ENCODE results near the gene CRYBG2.

The CRYBG2 gene

DNA sequence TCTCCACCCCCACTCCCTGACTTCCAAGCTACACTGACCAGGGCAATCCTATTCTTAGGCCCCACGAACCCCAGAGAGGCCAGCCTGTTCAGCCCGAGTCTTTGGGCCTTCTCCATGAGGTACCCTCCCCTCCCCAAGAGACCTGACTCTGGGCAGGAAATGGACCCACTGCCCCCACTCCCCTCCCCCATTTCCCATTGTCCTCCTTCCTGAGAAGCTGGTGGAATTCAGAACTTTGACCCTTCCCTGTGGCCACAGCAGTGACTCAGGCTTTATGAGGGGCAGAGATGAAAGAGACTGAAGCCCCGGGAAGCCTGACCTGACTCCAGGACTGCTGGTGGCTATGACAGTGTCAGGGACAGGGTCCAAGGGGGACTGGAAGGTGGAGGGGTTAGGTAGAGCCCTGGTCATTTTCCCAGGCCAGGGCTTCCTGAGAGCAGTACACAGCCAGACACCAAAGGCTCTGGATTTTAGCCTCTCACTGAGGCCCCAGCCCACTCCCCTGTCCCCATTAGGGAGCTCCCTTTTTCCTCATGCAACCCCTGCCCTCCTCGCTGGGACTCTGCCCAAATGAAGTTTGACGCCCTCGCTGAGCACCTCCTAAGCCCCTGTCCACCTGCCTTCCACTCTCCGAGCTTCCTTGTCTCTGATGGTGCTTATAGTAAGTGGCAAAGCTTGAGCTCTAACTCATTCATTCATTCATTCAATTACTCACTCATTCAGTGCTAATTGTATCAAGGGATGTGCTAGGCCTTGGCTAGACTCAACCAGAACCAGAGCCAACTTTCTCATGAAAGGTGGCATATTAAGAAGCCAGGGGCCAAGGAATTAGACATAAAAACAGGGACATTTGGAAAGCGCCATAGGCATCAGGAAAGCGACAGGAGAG, 3.0 kb downstream of the CRYBG2 start:
- TF ChIP-seq, protein P1, sequence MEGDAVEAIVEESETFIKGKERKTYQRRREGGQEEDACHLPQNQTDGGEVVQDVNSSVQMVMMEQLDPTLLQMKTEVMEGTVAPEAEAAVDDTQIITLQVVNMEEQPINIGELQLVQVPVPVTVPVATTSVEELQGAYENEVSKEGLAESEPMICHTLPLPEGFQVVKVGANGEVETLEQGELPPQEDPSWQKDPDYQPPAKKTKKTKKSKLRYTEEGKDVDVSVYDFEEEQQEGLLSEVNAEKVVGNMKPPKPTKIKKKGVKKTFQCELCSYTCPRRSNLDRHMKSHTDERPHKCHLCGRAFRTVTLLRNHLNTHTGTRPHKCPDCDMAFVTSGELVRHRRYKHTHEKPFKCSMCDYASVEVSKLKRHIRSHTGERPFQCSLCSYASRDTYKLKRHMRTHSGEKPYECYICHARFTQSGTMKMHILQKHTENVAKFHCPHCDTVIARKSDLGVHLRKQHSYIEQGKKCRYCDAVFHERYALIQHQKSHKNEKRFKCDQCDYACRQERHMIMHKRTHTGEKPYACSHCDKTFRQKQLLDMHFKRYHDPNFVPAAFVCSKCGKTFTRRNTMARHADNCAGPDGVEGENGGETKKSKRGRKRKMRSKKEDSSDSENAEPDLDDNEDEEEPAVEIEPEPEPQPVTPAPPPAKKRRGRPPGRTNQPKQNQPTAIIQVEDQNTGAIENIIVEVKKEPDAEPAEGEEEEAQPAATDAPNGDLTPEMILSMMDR (IDR thresholded peaks at IDR 0.05; ENCODE audit: low read depth, low read length, missing control alignments) = no peak
- no peak overlapping the region for H3K4me3 ChIP-seq (ENCODE audit: low read depth, low read length)
- no peak for DNase-seq (ENCODE audit: low read depth)
- in situ Hi-C loops (cut with HindIII; ENCODE audit: low sequenced_read_pairs) = no loop called here

DNA sequence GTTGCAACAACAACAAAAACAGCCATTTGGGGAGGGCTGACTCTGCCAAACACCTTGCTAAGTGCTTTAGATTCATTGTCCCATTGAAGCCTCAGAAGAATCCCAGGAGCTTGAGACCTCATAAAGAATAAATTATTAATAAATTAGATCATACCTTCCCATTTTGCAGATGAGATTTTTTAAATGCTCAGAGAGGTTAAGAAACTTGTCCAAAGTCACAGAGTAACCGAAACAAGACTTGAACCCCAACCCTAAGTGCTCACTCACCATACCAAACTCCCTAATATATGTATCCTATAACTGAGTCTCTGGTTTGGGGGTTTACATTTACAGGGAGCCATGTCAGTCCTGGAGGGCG, 3.6 kb downstream of the CRYBG2 start:
- in situ Hi-C loops (cut with HindIII; ENCODE audit: low sequenced_read_pairs) = no loop called here
- no peak for DNase-seq (ENCODE audit: low read depth)
- TF ChIP-seq, protein P1 (IDR thresholded peaks at IDR 0.05; ENCODE audit: low read depth, low read length, missing control alignments) = no peak
- no peak overlapping the region for H3K4me3 ChIP-seq (ENCODE audit: low read depth, low read length)

DNA sequence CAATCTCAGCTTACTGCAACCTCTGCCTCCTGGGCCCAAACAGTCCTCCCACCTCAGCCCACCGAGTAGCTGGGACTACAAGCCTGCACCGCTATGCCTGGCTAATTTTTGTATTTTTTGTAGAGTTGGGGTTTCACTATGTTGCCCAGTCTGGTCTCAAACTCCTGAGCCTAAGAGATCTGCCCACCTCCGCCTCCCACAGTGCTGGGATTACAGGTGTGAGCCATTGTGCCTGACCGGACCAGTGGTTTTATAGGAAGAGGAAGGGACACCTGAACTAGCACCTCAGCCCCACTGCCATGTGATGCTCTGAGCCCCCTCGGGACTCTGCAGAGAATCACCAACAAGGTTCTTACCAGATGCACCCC, 4.1 kb downstream of the CRYBG2 start:
- TF ChIP-seq, protein P1 (IDR thresholded peaks at IDR 0.05; ENCODE audit: low read depth, low read length, missing control alignments) = no peak
- H3K4me3 ChIP-seq (ENCODE audit: low read depth, low read length) = no peak overlapping the region
- DNase-seq (ENCODE audit: low read depth) = no peak
- in situ Hi-C loops (cut with HindIII; ENCODE audit: low sequenced_read_pairs) = no loop called here

DNA sequence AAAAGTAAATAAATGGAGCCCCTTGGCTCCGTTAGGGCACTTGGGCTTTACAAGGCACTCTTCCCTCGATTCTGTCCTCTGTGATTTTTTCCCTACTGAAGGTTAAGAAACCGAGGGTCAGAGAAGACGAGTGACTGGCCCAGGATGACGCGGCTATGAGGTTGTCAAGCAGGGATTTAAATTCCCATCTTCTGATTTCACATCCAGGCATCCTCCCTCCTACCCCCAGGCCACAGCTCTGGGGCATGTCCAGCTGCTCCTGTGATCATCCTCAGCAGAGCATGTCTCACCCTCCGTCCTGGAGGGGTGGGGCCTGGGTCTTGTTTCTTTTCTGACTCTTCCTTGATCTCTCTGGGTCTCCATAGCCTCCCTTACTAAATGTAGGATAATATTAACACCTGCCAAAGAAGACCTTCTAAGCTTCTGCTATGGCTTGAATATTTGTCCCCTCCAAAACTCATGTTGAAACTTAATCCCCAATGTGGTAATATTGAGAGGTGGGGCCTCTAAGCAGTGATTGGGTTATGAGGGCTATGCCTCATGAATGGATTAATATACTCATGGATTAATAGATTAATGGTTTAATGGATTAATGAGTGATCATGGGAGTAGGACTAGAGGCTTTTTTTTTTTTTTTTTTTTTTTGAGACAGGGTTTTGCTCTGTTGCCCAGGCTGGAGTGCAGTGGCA, 4.6 kb downstream of the CRYBG2 start:
- no peak for DNase-seq (ENCODE audit: low read depth)
- in situ Hi-C loops (cut with HindIII; ENCODE audit: low sequenced_read_pairs) = no loop called here
- TF ChIP-seq, protein P1 (IDR thresholded peaks at IDR 0.05; ENCODE audit: low read depth, low read length, missing control alignments) = no peak
- H3K4me3 ChIP-seq (ENCODE audit: low read depth, low read length) = no peak overlapping the region

DNA sequence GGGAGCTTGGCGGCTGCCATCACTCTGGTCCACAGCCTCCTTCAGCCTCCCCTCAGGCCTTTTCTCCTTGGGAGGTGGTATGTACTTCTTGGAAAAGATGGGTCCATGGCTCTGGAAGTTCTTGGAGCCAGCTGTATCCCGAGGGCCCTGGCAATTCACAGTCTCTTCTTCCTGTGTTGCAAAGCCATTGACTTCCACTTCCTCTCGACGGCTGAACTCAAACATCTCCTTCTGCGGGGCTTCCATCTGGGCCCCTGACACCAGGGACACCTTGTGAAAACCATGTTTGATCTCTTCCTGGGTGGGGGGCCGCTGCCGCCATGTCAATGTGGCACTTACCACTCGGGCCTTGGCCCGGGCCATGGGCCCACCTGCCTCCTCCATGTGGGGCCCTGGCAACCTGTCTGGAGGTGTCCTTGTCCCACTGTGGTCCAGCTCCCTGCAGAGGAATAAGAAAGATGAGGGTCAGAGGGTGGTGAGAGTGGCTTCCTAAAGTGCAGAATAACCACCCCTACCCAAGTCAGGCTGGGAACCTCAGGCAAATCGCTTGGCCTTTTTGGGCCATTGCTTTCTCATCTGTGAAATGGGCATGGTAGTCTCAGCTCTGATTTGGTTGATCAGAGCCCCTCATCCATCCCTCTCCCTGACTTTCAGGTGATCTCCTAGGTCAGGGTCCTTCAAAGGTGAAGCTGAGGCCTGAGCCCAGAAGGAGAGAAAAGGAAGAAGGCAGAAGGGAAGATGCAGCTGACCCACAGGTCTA, 7.5 kb downstream of the CRYBG2 start:
- TF ChIP-seq, protein P1 (IDR thresholded peaks at IDR 0.05; ENCODE audit: low read depth, low read length, missing control alignments) = no peak
- H3K4me3 ChIP-seq (ENCODE audit: low read depth, low read length) = no peak overlapping the region
- no peak for DNase-seq (ENCODE audit: low read depth)
- in situ Hi-C loops (cut with HindIII; ENCODE audit: low sequenced_read_pairs) = no loop called here

DNA sequence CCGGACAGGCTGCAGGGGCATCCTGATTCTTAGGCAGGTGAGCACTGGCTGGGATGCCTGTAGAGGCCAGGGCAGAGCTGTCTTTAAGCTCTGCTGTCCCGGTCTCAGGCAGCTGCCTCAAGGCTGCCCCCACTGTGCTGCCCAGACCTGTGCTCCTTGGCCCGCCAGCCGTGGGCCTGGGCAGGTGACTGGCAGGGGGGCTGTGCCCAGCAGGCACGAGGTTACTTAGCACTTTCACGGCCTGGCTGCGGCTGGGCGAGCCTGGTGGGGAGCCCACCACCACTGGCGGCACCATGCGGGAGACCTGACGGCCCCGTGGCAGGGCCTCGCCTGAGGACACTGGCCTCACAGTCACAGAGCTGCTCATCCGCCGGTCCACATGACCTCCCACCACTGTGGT, 8.2 kb downstream of the CRYBG2 start:
- no peak for DNase-seq (ENCODE audit: low read depth)
- in situ Hi-C loops (cut with HindIII; ENCODE audit: low sequenced_read_pairs) = no loop called here
- TF ChIP-seq, protein P1 (IDR thresholded peaks at IDR 0.05; ENCODE audit: low read depth, low read length, missing control alignments) = no peak
- no peak overlapping the region for H3K4me3 ChIP-seq (ENCODE audit: low read depth, low read length)

Data from astrocyte of the cerebellum (primary cell).